ENCODE results near the gene EHD3. TPM values are rescaled to one million over a fixed set of nuclear protein-coding genes. Genes with fewer than 3 reads are reported as not detected.

The EHD3 gene
- 5.0 TPM for polyA plus RNA-seq (2013, experiment 1 of 2)
- 4.7 TPM for polyA plus RNA-seq (2013, experiment 2 of 2)

DNA sequence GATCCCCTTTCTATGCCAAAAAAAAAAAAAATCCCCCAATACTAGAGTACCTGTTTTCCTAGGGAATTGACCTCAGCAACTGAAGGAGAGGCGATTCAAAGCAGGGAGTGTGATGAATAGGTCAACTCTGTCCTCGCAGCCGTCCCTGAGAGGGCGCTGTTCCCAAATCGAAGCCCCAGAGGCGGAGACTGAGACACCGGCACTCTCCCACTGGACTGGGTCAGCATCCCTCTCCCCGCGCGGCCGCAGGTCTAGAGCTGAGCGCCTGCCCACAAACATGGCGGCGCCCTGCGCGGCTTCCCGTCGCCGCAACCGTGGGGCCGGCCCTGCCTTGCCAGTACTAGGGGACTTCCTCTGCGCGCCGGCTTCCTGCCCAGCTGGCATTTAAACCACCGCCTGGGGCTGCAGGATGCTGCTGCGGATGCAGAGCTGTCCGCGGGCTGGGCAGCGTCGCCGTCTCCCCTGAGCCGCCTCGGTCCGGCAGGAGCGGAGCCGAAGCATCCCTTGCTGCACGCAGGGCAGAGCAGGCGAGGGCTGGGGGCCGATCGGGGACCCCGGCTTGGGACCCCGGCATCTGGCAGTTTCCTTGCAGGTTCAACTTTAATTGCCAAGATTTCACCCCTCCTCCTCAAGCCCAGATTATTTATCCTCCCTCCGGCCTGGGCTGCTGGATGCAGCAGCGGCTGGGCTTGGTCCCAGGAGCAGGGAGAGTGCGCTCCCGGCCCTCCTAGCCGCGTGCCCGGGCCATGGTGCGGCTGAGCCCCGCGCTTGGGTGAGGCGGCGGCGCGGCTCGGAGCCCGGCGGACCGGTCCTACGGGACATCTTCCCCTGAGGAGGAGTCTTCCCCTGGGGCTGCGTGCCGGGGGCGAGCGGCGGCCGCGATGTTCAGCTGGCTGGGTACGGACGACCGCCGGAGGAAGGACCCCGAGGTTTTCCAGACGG lies at the start of gene EHD3:
Gene EHD3 (plus strand): TSS at position 412 of the 942 bp plus-strand sequence. CDS start 470 bp downstream, at position 882.
- Histone ChIP-seq H3K4me3 (ENCODE audit: low read length in 2 of 2) (peak within 1 kb of the TSS; percentile 60 to 82), H3K4ac (ENCODE audit: low read length) (no peak within 1 kb of the TSS), H2BK5ac (ENCODE audit: low read length) (peak within 1 kb of the TSS; percentile 20), H3K27ac (replicated peaks; ENCODE audit: low read length) (no peak within 1 kb of the TSS), H2BK15ac (ENCODE audit: low read length) (no peak within 1 kb of the TSS), H3K14ac (ENCODE audit: low read length) (no peak within 1 kb of the TSS), H3K4me1 (ENCODE audit: control insufficient read depth in 2 of 2, insufficient read depth in 1 of 2, low read depth in 1 of 2, low read length in 2 of 2) (peaks cover 0 to 5% of the 10 kb centered on the region in 2 donors), H3K9ac (ENCODE audit: low read depth, low read length, poor library complexity) (peak within 1 kb of the TSS; percentile 85), H4K8ac (ENCODE audit: low read depth, low read length) (no peak within 1 kb of the TSS), H3K27me3 (ENCODE audit: control insufficient read depth in 3 of 3, insufficient read depth in 3 of 3, low read depth in 1 of 3, low read length in 3 of 3) (peaks cover 0 to 11% (median 2%) of the 10 kb centered on the region in 3 experiments), H4K91ac (ENCODE audit: low read depth, low read length, poor library complexity) (no peak within 1 kb of the TSS), H3K79me1 (ENCODE audit: low read depth, low read length) (no peaks in the 10 kb centered on the region), H3K36me3 (replicated peaks in 1 of 2; ENCODE audit: control insufficient read depth in 2 of 2, insufficient read depth in 2 of 2, low read length in 2 of 2) (no peaks in the 10 kb centered on the region), H3K18ac (ENCODE audit: low read length) (peak within 1 kb of the TSS; percentile 89), H2AFZ (ENCODE audit: low read length) (peak within 1 kb of the TSS; percentile 97), H3K23ac (ENCODE audit: low read depth, low read length, poor library complexity) (peak within 1 kb of the TSS; percentile 67), H2BK120ac (ENCODE audit: low read depth, low read length) (no peak within 1 kb of the TSS), H2AK5ac (ENCODE audit: low read depth, low read length) (no peak within 1 kb of the TSS), H3K4me2 (ENCODE audit: insufficient read depth, low read length, poor library complexity, severe bottlenecking) (peak within 1 kb of the TSS; percentile 92), H2BK12ac (ENCODE audit: low read length) (no peak within 1 kb of the TSS), H3K9me3 (replicated peaks in 1 of 2; ENCODE audit: control insufficient read depth in 2 of 2, insufficient read depth in 1 of 2, low read depth in 1 of 2, low read length in 2 of 2) (no peaks in the 10 kb centered on the region)
- WGBS, 2 donors (ENCODE audit: extremely low coverage in 2 of 2, insufficient read length in 2 of 2, insufficient replicate concordance in 1 of 2): no CpG with 5 or more reads among the region's 74 CpGs
- DNase-seq (ENCODE audit: low spot score): peak; percentile 92

DNA sequence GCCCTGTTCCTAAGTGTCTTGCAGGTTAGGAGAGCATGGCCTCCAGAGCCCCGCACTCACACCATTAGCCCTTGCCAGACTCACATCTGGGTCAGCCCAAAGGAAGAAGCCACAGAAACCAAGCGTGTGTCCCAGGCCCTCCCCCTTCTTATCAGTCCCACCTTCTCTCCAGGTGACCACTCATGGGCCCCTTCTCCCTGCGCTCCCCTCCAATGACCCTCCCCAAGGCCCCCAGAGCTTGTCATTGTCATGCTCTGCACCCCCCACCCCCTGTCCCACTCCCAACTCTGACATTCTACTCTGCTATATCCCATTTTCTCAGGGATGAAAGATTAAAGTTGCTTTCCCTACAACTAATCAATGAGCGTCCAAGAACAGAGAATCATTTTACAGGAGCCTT lies 46.8 kb upstream of the EHD3 start:
- no peak for DNase-seq (ENCODE audit: low spot score)

DNA sequence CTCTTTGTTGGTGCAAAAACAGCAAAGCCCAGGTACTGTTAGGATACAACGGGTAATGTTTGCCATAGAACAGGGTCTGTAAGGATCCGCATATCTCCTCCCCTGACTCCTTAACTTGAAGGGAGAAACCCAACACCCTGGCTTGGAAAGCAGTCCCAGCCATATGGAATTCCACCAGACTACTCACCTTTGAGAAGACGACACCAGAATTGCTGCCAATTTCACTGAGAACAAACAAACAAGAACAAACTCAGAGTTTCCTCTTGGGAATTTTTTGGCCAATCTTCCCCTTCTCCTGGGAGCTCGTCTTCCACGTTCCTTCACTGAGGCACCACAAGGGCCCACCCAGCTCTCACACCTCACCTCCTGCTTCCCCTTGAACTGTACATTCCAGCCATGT lies 45.8 kb upstream of the EHD3 start:
- Histone ChIP-seq H3K9ac (ENCODE audit: low read depth, low read length, poor library complexity) (no peak overlapping the region), H3K4me1 (ENCODE audit: control insufficient read depth in 2 of 2, insufficient read depth in 1 of 2, low read depth in 1 of 2, low read length in 2 of 2) (no peaks in the 10 kb centered on the region), H3K23ac (ENCODE audit: low read depth, low read length, poor library complexity) (no peak overlapping the region), H3K14ac (ENCODE audit: low read length) (no peak overlapping the region), H4K8ac (ENCODE audit: low read depth, low read length) (no peak overlapping the region), H4K91ac (ENCODE audit: low read depth, low read length, poor library complexity) (no peak overlapping the region), H2BK120ac (ENCODE audit: low read depth, low read length) (no peak overlapping the region), H3K4me3 (ENCODE audit: low read length in 2 of 2) (no peak overlapping the region), H3K9me3 (replicated peaks in 1 of 2; ENCODE audit: control insufficient read depth in 2 of 2, insufficient read depth in 1 of 2, low read depth in 1 of 2, low read length in 2 of 2) (no peaks in the 10 kb centered on the region), H3K4ac (ENCODE audit: low read length) (no peak overlapping the region), H3K79me1 (ENCODE audit: low read depth, low read length) (no peaks in the 10 kb centered on the region), H3K27me3 (ENCODE audit: control insufficient read depth in 3 of 3, insufficient read depth in 3 of 3, low read depth in 1 of 3, low read length in 3 of 3) (peaks cover 0 to 3% (median 0%) of the 10 kb centered on the region in 3 experiments), H3K18ac (ENCODE audit: low read length) (no peak overlapping the region), H2BK12ac (ENCODE audit: low read length) (no peak overlapping the region), H2AFZ (ENCODE audit: low read length) (no peak overlapping the region), H2AK5ac (ENCODE audit: low read depth, low read length) (no peak overlapping the region), H2BK5ac (ENCODE audit: low read length) (no peak overlapping the region), H2BK15ac (ENCODE audit: low read length) (no peak overlapping the region), H3K36me3 (replicated peaks in 1 of 2; ENCODE audit: control insufficient read depth in 2 of 2, insufficient read depth in 2 of 2, low read length in 2 of 2) (no peaks in the 10 kb centered on the region), H3K4me2 (ENCODE audit: insufficient read depth, low read length, poor library complexity, severe bottlenecking) (no peak overlapping the region), H3K27ac (replicated peaks; ENCODE audit: low read length) (no peak overlapping the region)
- WGBS, 2 donors (ENCODE audit: extremely low coverage in 2 of 2, insufficient read length in 2 of 2, insufficient replicate concordance in 1 of 2): no CpG with 5 or more reads among the region's 5 CpGs
- no peak for DNase-seq (ENCODE audit: low spot score)

More for the DNA sequence above, 46.8 kb upstream of the EHD3 start:
- Histone ChIP-seq H2BK12ac (ENCODE audit: low read length) (no peak overlapping the region), H2BK5ac (ENCODE audit: low read length) (no peak overlapping the region), H4K8ac (ENCODE audit: low read depth, low read length) (no peak overlapping the region), H3K4me2 (ENCODE audit: insufficient read depth, low read length, poor library complexity, severe bottlenecking) (no peak overlapping the region), H3K18ac (ENCODE audit: low read length) (no peak overlapping the region), H3K9ac (ENCODE audit: low read depth, low read length, poor library complexity) (no peak overlapping the region), H3K27me3 (ENCODE audit: control insufficient read depth in 3 of 3, insufficient read depth in 3 of 3, low read depth in 1 of 3, low read length in 3 of 3) (peaks cover 0 to 3% (median 0%) of the 10 kb centered on the region in 3 experiments), H3K4ac (ENCODE audit: low read length) (no peak overlapping the region), H3K14ac (ENCODE audit: low read length) (no peak overlapping the region), H3K9me3 (replicated peaks in 1 of 2; ENCODE audit: control insufficient read depth in 2 of 2, insufficient read depth in 1 of 2, low read depth in 1 of 2, low read length in 2 of 2) (no peaks in the 10 kb centered on the region), H3K27ac (replicated peaks; ENCODE audit: low read length) (no peak overlapping the region), H2AFZ (ENCODE audit: low read length) (no peak overlapping the region), H2BK120ac (ENCODE audit: low read depth, low read length) (no peak overlapping the region), H2BK15ac (ENCODE audit: low read length) (no peak overlapping the region), H2AK5ac (ENCODE audit: low read depth, low read length) (no peak overlapping the region), H3K4me1 (ENCODE audit: control insufficient read depth in 2 of 2, insufficient read depth in 1 of 2, low read depth in 1 of 2, low read length in 2 of 2) (no peaks in the 10 kb centered on the region), H3K36me3 (replicated peaks in 1 of 2; ENCODE audit: control insufficient read depth in 2 of 2, insufficient read depth in 2 of 2, low read length in 2 of 2) (no peaks in the 10 kb centered on the region), H3K23ac (ENCODE audit: low read depth, low read length, poor library complexity) (no peak overlapping the region), H3K79me1 (ENCODE audit: low read depth, low read length) (no peaks in the 10 kb centered on the region), H4K91ac (ENCODE audit: low read depth, low read length, poor library complexity) (no peak overlapping the region), H3K4me3 (ENCODE audit: low read length in 2 of 2) (no peak overlapping the region)
- no CpG with 5 or more reads among the region's 4 CpGs for WGBS, 2 donors (ENCODE audit: extremely low coverage in 2 of 2, insufficient read length in 2 of 2, insufficient replicate concordance in 1 of 2)

DNA sequence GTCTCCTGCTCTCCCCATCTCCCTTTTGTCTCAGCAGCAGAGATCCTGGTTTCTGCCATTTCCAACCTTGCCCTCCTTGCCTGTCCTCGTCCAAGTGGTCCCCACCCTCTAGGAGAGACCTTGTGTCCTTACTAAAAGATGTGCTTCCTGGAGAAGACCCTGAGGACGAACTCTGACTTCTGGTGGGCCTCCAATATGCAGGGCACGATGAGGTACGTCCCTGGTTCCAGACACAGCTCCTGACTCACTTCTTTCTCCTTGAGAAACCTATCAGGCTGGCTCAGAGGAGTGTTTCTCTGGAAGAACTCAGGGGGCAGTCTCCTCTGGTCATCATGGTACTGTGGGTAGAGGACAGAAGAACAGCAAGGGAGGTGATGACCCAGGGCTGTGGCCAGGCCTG lies 44.8 kb upstream of the EHD3 start:
- Histone ChIP-seq H3K79me1 (ENCODE audit: low read depth, low read length) (no peaks in the 10 kb centered on the region), H3K4ac (ENCODE audit: low read length) (no peak overlapping the region), H2BK15ac (ENCODE audit: low read length) (no peak overlapping the region), H3K27ac (replicated peaks; ENCODE audit: low read length) (no peak overlapping the region), H3K4me3 (ENCODE audit: low read length in 2 of 2) (no peak overlapping the region), H2AFZ (ENCODE audit: low read length) (no peak overlapping the region), H2BK120ac (ENCODE audit: low read depth, low read length) (no peak overlapping the region), H3K27me3 (ENCODE audit: control insufficient read depth in 3 of 3, insufficient read depth in 3 of 3, low read depth in 1 of 3, low read length in 3 of 3) (peaks cover 0 to 5% (median 0%) of the 10 kb centered on the region in 3 experiments), H3K4me2 (ENCODE audit: insufficient read depth, low read length, poor library complexity, severe bottlenecking) (no peak overlapping the region), H2AK5ac (ENCODE audit: low read depth, low read length) (no peak overlapping the region), H3K9ac (ENCODE audit: low read depth, low read length, poor library complexity) (no peak overlapping the region), H3K36me3 (replicated peaks in 1 of 2; ENCODE audit: control insufficient read depth in 2 of 2, insufficient read depth in 2 of 2, low read length in 2 of 2) (no peaks in the 10 kb centered on the region), H4K91ac (ENCODE audit: low read depth, low read length, poor library complexity) (no peak overlapping the region), H2BK5ac (ENCODE audit: low read length) (no peak overlapping the region), H3K23ac (ENCODE audit: low read depth, low read length, poor library complexity) (no peak overlapping the region), H3K14ac (ENCODE audit: low read length) (no peak overlapping the region), H4K8ac (ENCODE audit: low read depth, low read length) (no peak overlapping the region), H2BK12ac (ENCODE audit: low read length) (no peak overlapping the region), H3K9me3 (replicated peaks in 1 of 2; ENCODE audit: control insufficient read depth in 2 of 2, insufficient read depth in 1 of 2, low read depth in 1 of 2, low read length in 2 of 2) (no peaks in the 10 kb centered on the region), H3K4me1 (ENCODE audit: control insufficient read depth in 2 of 2, insufficient read depth in 1 of 2, low read depth in 1 of 2, low read length in 2 of 2) (no peaks in the 10 kb centered on the region), H3K18ac (ENCODE audit: low read length) (no peak overlapping the region)
- WGBS, 2 donors (ENCODE audit: extremely low coverage in 2 of 2, insufficient read length in 2 of 2, insufficient replicate concordance in 1 of 2): no CpG with 5 or more reads among the region's 4 CpGs
- no peak for DNase-seq (ENCODE audit: low spot score)

Data from neuronal stem cell (in vitro differentiated cells).